AG10803 (cell line): ENCODE data around the gene DHX34.
"Not testable (repeated sequence)": the region's sequence is repeated elsewhere in the genome, so short reads cannot be mapped to it uniquely, and the experiment has no call there.

ENCODE experiments used
- DNase-seq: peaks from one replicate; pipeline ENCODE4 v3.0.0; 2010; ENCODE audit warnings: low read depth
- H3K4me3 ChIP-seq: 2 replicates; pipeline ENCODE4 v1.5.1; 2011; ENCODE audit warnings: mild to moderate bottlenecking, low read length, control low read depth
- CTCF ChIP-seq: conservative IDR thresholded peaks from 2 replicates; pipeline ENCODE4 v1.5.1; 2011; ENCODE audit warnings: mild to moderate bottlenecking, low read length, control low read depth, inconsistent platforms

The DHX34 gene

DNA sequence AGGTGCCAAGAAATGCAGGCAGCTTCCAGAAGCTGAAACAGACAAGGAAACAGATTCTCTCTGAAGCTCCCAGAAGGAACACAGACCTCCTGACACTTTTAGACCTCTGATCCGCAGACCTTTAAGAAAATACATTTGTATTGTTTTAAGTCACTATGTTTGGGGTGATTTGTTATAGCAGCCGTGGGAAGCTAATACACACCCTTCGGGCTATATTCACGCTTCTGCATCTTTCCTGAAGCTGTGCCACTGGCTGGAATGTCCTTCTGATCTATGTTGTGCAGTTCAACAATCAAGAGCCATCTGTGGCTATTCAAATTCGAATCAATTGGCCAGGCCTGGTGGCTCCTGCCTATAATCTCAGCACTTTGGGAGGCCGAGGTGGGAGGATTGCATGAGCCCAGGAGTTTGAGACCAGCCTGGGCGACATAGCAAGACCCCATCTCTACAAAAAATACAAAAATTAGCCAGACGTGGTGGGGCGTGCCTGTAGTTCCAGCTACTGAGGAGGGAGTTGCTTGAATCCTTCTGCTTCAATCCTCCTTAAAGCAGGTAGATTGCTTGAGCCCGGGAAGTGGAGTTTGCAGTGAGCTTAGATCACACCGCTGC is 5.8 kb upstream of the DHX34 start:
- H3K4me3 ChIP-seq: no peak overlapping the region
- no peak for TF ChIP-seq CTCF
- no peak for DNase-seq

DNA sequence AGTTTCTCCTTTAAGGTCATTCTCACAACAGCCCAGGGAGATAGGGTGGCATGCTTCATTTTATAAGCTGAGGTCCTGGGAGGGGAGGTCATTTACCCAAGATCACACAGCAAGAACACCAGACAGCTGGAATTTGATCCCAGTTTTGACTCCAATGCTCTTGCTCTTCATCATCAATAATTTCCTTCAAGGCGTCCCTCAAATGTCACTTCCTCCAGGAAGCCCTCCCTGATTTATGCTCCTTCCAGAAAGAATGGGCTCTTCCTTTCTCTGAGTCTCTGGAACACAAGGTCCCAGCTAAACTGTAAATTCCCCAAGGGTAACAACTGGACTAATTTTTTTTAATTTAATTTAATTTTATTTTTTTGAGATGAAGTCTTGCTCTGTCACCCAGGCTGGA is 4.7 kb upstream of the DHX34 start:
- H3K4me3 ChIP-seq: no peak overlapping the region
- TF ChIP-seq CTCF: no peak
- no peak for DNase-seq

DNA sequence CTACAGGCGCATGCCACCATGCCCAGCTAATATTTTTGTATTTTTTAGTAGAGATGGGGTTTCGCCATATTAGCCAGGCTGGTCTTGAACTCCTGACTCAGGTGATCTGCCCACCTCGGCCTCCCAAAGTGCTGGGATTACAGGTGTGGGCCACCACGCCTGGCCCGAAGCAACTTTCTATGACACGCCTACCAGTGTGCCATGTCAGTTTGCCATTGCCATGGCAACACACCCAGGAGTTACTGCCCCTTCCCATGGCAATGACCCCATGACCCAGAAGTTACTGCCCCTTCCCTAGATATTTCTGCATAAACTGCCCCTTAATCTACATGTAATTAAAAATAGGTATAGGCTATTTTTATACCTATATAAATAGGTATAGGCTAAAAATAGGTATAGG is 3.1 kb upstream of the DHX34 start:
- H3K4me3 ChIP-seq, DNase-seq: not testable (repeated sequence)

- TF ChIP-seq CTCF: no peak
- no peak overlapping the region for H3K4me3 ChIP-seq
- no peak for DNase-seq
Measured at GRCh38 chr19:47350630-47351029, 1.5 kb downstream of the DHX34 start.

- no peak overlapping the region for H3K4me3 ChIP-seq
- DNase-seq: peak; percentile 24
- TF ChIP-seq CTCF: no peak
Measured at GRCh38 chr19:47351548-47351947, 2.4 kb downstream of the DHX34 start.

- no peak for TF ChIP-seq CTCF
- no peak for DNase-seq
- H3K4me3 ChIP-seq: no peak overlapping the region
Measured at GRCh38 chr19:47352095-47352494, 3.0 kb downstream of the DHX34 start.

GRCh38 chr19:47353307-47353712 is 4.2 kb downstream of the DHX34 start:
- no peak for TF ChIP-seq CTCF
- no peak for DNase-seq
- no peak overlapping the region for H3K4me3 ChIP-seq

- H3K4me3 ChIP-seq: no peak overlapping the region
- TF ChIP-seq CTCF: no peak
- DNase-seq: no peak
Measured at GRCh38 chr19:47356900-47357299, 7.8 kb downstream of the DHX34 start.
